BLaER1 treated with 17β-estradiol and CSF1 and Interleukin-3, amounts not matched to agents 10 nM and 100 nM (cell line): ENCODE measurements around the gene ROBO1.

Experiments used
- H3K27ac ChIP-seq, 11 experiments: shearing (Covaris generic); formaldehyde crosslinking; 2 replicates each; pipeline ENCODE4 v1.8.1; 2022
- H3K27me3 ChIP-seq, 11 experiments: shearing (Covaris generic); formaldehyde crosslinking; 2 replicates each; pipeline ENCODE4 v1.8.1; 2022
- H3K36me3 ChIP-seq, 11 experiments: shearing (Covaris generic); formaldehyde crosslinking; 2 replicates each; pipeline ENCODE4 v1.8.1; 2022
- H3K4me1 ChIP-seq, 10 experiments: shearing (Covaris generic); formaldehyde crosslinking; 2 replicates each; pipeline ENCODE4 v1.8.1; 2022
- H3K4me2 ChIP-seq, 11 experiments: shearing (Covaris generic); formaldehyde crosslinking; 2 replicates each; pipeline ENCODE4 v1.8.1; 2022
- H3K4me3 ChIP-seq, 10 experiments: shearing (Covaris generic); formaldehyde crosslinking; 2 replicates each; pipeline ENCODE4 v1.8.1; 2022
- H3K9ac ChIP-seq, 11 experiments: shearing (Covaris generic); formaldehyde crosslinking; 2 replicates each; pipeline ENCODE4 v1.8.1; 2022
- H3K9me3 ChIP-seq, 11 experiments: shearing (Covaris generic); formaldehyde crosslinking; replicated peaks in 1 of 11; 2 replicates each; pipeline ENCODE4 v1.8.1; 2022
- H4K20me1 ChIP-seq, 11 experiments: shearing (Covaris generic); formaldehyde crosslinking; 2 replicates each; pipeline ENCODE4 v1.8.1; 2022
- Cebpa-rat ChIP-seq, 11 experiments: shearing (Covaris generic); IDR thresholded peaks; 2 replicates each; pipeline ENCODE4 v1.8.1; 2022

Gene ROBO1

GRCh38 chr3:79255292-79255691 is 512.5 kb downstream of the ROBO1 start:
- no peak overlapping the region for H3K4me2 ChIP-seq
- no peaks in the 10 kb centered on the region for H3K4me1 ChIP-seq
- no peak overlapping the region for H3K9ac ChIP-seq
- no peak overlapping the region for H3K27ac ChIP-seq
- no peaks in the 10 kb centered on the region for H3K27me3 ChIP-seq
- H3K4me3 ChIP-seq = no peak overlapping the region
- TF ChIP-seq Cebpa-rat (IDR thresholded peaks at IDR 0.05) = no peak
- no peaks in the 10 kb centered on the region for H4K20me1 ChIP-seq
- H3K9me3 ChIP-seq = no peaks in the 10 kb centered on the region
- no peaks in the 10 kb centered on the region for H3K36me3 ChIP-seq

- H3K4me1 ChIP-seq = no peaks in the 10 kb centered on the region
- H3K27ac ChIP-seq = no peak overlapping the region
These were observed 514.1 kb downstream of the ROBO1 start for GRCh38 chr3:79253704-79254103.

GRCh38 chr3:79253271-79253670 is 514.5 kb downstream of the ROBO1 start:
- H3K4me2 ChIP-seq = no peak overlapping the region
- H3K4me3 ChIP-seq = no peak overlapping the region
- no peak overlapping the region for H3K27ac ChIP-seq
- H4K20me1 ChIP-seq = no peaks in the 10 kb centered on the region
- no peaks in the 10 kb centered on the region for H3K27me3 ChIP-seq
- no peak for TF ChIP-seq Cebpa-rat (IDR thresholded peaks at IDR 0.05)
- H3K9ac ChIP-seq = no peak overlapping the region
- no peaks in the 10 kb centered on the region for H3K9me3 ChIP-seq
- no peaks in the 10 kb centered on the region for H3K36me3 ChIP-seq
- H3K4me1 ChIP-seq = no peaks in the 10 kb centered on the region

More at GRCh38 chr3:79253704-79254103, 514.1 kb downstream of the ROBO1 start:
- H3K27me3 ChIP-seq = no peaks in the 10 kb centered on the region
- H3K9me3 ChIP-seq = no peaks in the 10 kb centered on the region
- H3K9ac ChIP-seq = no peak overlapping the region
- no peaks in the 10 kb centered on the region for H4K20me1 ChIP-seq
- H3K4me3 ChIP-seq = no peak overlapping the region
- TF ChIP-seq Cebpa-rat (IDR thresholded peaks at IDR 0.05) = no peak
- no peak overlapping the region for H3K4me2 ChIP-seq
- H3K36me3 ChIP-seq = no peaks in the 10 kb centered on the region

DNA sequence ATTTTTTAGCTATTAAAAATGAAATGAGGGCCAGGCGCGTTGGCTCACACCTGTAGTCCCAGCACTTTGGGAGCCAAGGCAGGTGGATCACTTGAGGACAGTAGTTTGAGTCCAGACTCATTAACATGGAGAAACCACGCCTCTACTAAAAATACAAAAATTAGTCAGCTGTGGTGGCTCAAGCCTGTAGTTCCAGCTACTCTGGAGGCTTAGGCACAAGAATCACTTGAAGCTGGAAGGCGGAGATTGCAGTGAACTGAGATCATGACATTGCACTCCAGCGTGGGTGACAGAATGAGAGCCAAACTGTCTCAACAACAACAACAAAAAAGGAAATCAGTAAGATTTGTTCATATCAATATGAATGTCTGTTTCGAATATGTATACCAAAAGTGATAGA is 517.1 kb downstream of the ROBO1 start:
- Histone ChIP-seq H3K4me1 (no peaks in the 10 kb centered on the region), H3K4me3 (no peak overlapping the region), H3K36me3 (no peaks in the 10 kb centered on the region), H4K20me1 (no peaks in the 10 kb centered on the region), H3K9ac (no peak overlapping the region), H3K4me2 (no peak overlapping the region), H3K27ac (no peak overlapping the region), H3K27me3 (no peaks in the 10 kb centered on the region), H3K9me3 (no peaks in the 10 kb centered on the region)
- TF ChIP-seq Cebpa-rat (IDR thresholded peaks at IDR 0.05) = no peak

GRCh38 chr3:79249701-79250100 is 518.1 kb downstream of the ROBO1 start:
- Histone ChIP-seq H4K20me1 (no peaks in the 10 kb centered on the region), H3K9me3 (no peaks in the 10 kb centered on the region), H3K4me2 (no peak overlapping the region), H3K36me3 (no peaks in the 10 kb centered on the region), H3K4me3 (no peak overlapping the region), H3K4me1 (no peaks in the 10 kb centered on the region), H3K27ac (no peak overlapping the region), H3K9ac (no peak overlapping the region), H3K27me3 (no peaks in the 10 kb centered on the region)
- TF ChIP-seq Cebpa-rat (IDR thresholded peaks at IDR 0.05) = no peak

GRCh38 chr3:79247725-79248043 is 520.1 kb downstream of the ROBO1 start:
- H3K4me1 ChIP-seq = no peaks in the 10 kb centered on the region
- H3K36me3 ChIP-seq = no peaks in the 10 kb centered on the region
- no peak for TF ChIP-seq Cebpa-rat (IDR thresholded peaks at IDR 0.05)
- no peak overlapping the region for H3K27ac ChIP-seq
- no peaks in the 10 kb centered on the region for H3K9me3 ChIP-seq
- H3K9ac ChIP-seq = no peak overlapping the region
- no peak overlapping the region for H3K4me3 ChIP-seq
- no peak overlapping the region for H3K4me2 ChIP-seq
- H4K20me1 ChIP-seq = no peaks in the 10 kb centered on the region
- H3K27me3 ChIP-seq = no peaks in the 10 kb centered on the region

- Histone ChIP-seq H3K9ac (no peak overlapping the region), H3K4me1 (no peaks in the 10 kb centered on the region), H4K20me1 (no peaks in the 10 kb centered on the region), H3K4me2 (no peak overlapping the region), H3K36me3 (no peaks in the 10 kb centered on the region), H3K27me3 (no peaks in the 10 kb centered on the region), H3K4me3 (no peak overlapping the region), H3K9me3 (peaks cover 0 to 3% (median 0%) of the 10 kb centered on the region in 11 experiments; a peak in 2 of 22 replicates), H3K27ac (no peak overlapping the region)
- TF ChIP-seq Cebpa-rat (IDR thresholded peaks at IDR 0.05) = no peak
These were observed 520.7 kb downstream of the ROBO1 start for GRCh38 chr3:79246875-79247724.

DNA sequence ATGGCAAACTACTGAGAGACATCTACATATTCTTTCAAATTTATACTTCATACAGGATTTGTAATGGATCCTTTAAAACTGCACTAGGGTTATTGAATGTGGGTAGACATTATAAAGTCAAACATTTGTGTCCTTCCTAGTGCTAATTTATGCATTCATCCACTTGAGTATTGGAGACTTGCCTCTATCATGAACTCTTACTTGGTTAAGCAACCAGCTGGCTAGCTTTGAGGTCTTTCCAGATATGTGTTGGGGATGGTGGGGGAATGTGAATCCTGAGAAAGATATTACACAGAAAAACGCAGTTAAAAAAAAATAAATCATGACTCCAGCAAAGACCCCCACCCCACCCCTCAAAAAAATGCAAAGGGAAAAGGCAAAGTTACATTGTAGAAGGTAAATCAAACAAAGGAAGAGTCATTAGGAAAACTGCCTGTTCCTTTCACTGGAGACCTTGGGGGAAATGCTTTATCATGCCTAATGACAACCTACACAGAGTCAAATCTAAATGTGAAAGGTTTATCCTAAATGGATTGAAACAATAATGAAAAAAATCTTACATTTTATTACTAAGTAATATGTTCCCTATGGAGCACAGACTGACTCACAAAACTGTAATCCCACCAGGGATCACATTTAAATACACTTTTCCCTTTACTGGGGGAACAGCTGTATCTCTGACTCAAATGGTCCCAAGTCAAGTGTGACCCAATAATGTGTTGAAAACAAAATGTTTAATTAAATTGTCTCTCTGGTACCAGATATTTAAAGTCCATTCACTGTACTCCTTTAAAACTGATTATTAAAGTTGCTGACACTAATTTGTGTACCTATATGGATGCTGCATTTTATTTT is 522.3 kb downstream of the ROBO1 start:
- no peak overlapping the region for H3K27ac ChIP-seq
- H4K20me1 ChIP-seq = no peaks in the 10 kb centered on the region
- H3K27me3 ChIP-seq = no peaks in the 10 kb centered on the region
- peaks cover 0 to 7% (median 0%) of the 10 kb centered on the region in 11 experiments; a peak in 4 of 22 replicates for H3K9me3 ChIP-seq
- no peaks in the 10 kb centered on the region for H3K36me3 ChIP-seq
- no peak overlapping the region for H3K4me2 ChIP-seq
- H3K4me3 ChIP-seq = no peak overlapping the region
- no peaks in the 10 kb centered on the region for H3K4me1 ChIP-seq
- no peak for TF ChIP-seq Cebpa-rat (IDR thresholded peaks at IDR 0.05)
- no peak overlapping the region for H3K9ac ChIP-seq

DNA sequence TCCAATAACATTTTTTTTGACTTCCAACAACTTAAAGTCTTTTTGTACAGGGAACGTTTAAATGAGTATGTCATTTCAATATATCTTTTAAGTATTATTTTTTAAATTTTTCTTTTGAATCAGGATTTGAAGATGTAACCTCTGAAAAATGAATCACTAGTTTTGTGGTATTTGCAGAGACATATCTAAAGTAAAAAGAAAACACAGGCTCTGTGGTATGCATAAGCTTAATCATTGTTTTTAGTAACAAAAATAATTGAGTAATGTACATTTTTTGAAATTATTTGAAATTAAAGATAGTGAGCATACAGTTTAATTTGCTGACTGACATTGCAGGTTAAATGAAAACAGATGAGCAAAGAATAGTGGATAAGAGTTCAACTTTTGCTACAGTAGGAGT is 531.3 kb downstream of the ROBO1 start:
- H4K20me1 ChIP-seq = no peaks in the 10 kb centered on the region
- no peaks in the 10 kb centered on the region for H3K36me3 ChIP-seq
- no peak for TF ChIP-seq Cebpa-rat (IDR thresholded peaks at IDR 0.05)
- H3K27ac ChIP-seq = no peak overlapping the region
- no peaks in the 10 kb centered on the region for H3K27me3 ChIP-seq
- no peak overlapping the region for H3K4me3 ChIP-seq
- H3K4me2 ChIP-seq = no peak overlapping the region
- no peaks in the 10 kb centered on the region for H3K4me1 ChIP-seq
- no peaks in the 10 kb centered on the region for H3K9me3 ChIP-seq
- H3K9ac ChIP-seq = no peak overlapping the region
